Chondrocyte (in vitro differentiated cells): ENCODE measurements around the gene SEC14L6. TPM values are rescaled to one million over a fixed set of nuclear protein-coding genes. Genes with fewer than 3 reads are reported as not detected.

Experiments used
- DNase-seq: peaks from one replicate; pipeline ENCODE4 v3.0.0; 2021; ENCODE audit warnings: mixed read lengths, low spot score
- H3K27ac Mint-ChIP-seq: one replicate; pipeline ENCODE4 v1.8.0; 2021; ENCODE audit warnings: mild to moderate bottlenecking, moderate library complexity, mixed read lengths; ENCODE audit not compliant: unreplicated experiment
- H3K27me3 Mint-ChIP-seq: 2 replicates; pipeline ENCODE4 v1.8.0; 2021; ENCODE audit warnings: low read depth, mixed read lengths
- H3K36me3 Mint-ChIP-seq: 2 replicates; pipeline ENCODE4 v1.8.0; 2021; ENCODE audit warnings: low read depth, mixed read lengths
- H3K4me1 Mint-ChIP-seq: 2 replicates; pipeline ENCODE4 v1.8.0; 2021; ENCODE audit warnings: low read depth, mild to moderate bottlenecking, mixed read lengths
- H3K4me3 Mint-ChIP-seq: one replicate; pipeline ENCODE4 v1.8.0; 2021; ENCODE audit warnings: mild to moderate bottlenecking, moderate library complexity, mixed read lengths; ENCODE audit not compliant: unreplicated experiment
- H3K9me3 Mint-ChIP-seq: 2 replicates; pipeline ENCODE4 v1.8.0; 2021; ENCODE audit warnings: low read depth, mixed read lengths
- CTCF ChIP-seq: fragments of 200-600 bp; sonication (generic); IDR thresholded peaks from 2 replicates; pipeline ENCODE4 v1.5.0; 2021; ENCODE audit warnings: antibody characterized with exemption, mild to moderate bottlenecking, moderate library complexity
- total RNA-seq: library from RNA; stranded (reverse); gene quantifications from 3 replicates; pipeline ENCODE4 v1.2.1, GENCODE V29; 2021

The SEC14L6 gene
- total RNA-seq, 1 donor from 2014 or later = 1.2 TPM

GRCh38 chr22:30521368-30522156 is 25.0 kb downstream of the SEC14L6 start:
- H3K4me1 Mint-ChIP-seq = no peaks in the 10 kb centered on the region
- TF ChIP-seq CTCF = no peak
- H3K9me3 Mint-ChIP-seq = no peaks in the 10 kb centered on the region

GRCh38 chr22:30519842-30520425 is 26.6 kb downstream of the SEC14L6 start:
- peaks cover 9% of the 10 kb centered on the region for H3K27me3 Mint-ChIP-seq
- H3K4me1 Mint-ChIP-seq = no peaks in the 10 kb centered on the region
- TF ChIP-seq CTCF = no peak
- DNase-seq = no peak
- no peaks in the 10 kb centered on the region for H3K36me3 Mint-ChIP-seq
- no peak overlapping the region for H3K27ac Mint-ChIP-seq
- no peak overlapping the region for H3K4me3 Mint-ChIP-seq
- no peaks in the 10 kb centered on the region for H3K9me3 Mint-ChIP-seq

More at GRCh38 chr22:30521368-30522156, 25.0 kb downstream of the SEC14L6 start:
- no peaks in the 10 kb centered on the region for H3K36me3 Mint-ChIP-seq
- H3K27ac Mint-ChIP-seq = no peak overlapping the region
- DNase-seq = no peak
- H3K4me3 Mint-ChIP-seq = no peak overlapping the region
- peaks cover 9% of the 10 kb centered on the region for H3K27me3 Mint-ChIP-seq

- Mint-ChIP-seq H3K4me3 (no peak overlapping the region), H3K4me1 (no peaks in the 10 kb centered on the region), H3K36me3 (no peaks in the 10 kb centered on the region), H3K27me3 (peaks cover 6% of the 10 kb centered on the region), H3K27ac (no peak overlapping the region), H3K9me3 (peaks cover 5% of the 10 kb centered on the region)
- no peak for TF ChIP-seq CTCF
- no peak for DNase-seq
Measured at GRCh38 chr22:30516731-30517130, 29.8 kb downstream of the SEC14L6 start.

- Mint-ChIP-seq H3K4me1 (no peaks in the 10 kb centered on the region), H3K9me3 (peaks cover 5% of the 10 kb centered on the region), H3K4me3 (no peak overlapping the region), H3K36me3 (no peaks in the 10 kb centered on the region), H3K27me3 (peaks cover 6% of the 10 kb centered on the region), H3K27ac (no peak overlapping the region)
- no peak for DNase-seq
- TF ChIP-seq CTCF = no peak
Measured at GRCh38 chr22:30516273-30516672, 30.3 kb downstream of the SEC14L6 start.

GRCh38 chr22:30514252-30514651 is 32.3 kb downstream of the SEC14L6 start:
- no peak overlapping the region for H3K27ac Mint-ChIP-seq
- no peaks in the 10 kb centered on the region for H3K4me1 Mint-ChIP-seq
- no peak for TF ChIP-seq CTCF
- peaks cover 5% of the 10 kb centered on the region for H3K9me3 Mint-ChIP-seq
- no peak overlapping the region for H3K4me3 Mint-ChIP-seq
- no peak for DNase-seq
- H3K36me3 Mint-ChIP-seq = no peaks in the 10 kb centered on the region
- peaks cover 1% of the 10 kb centered on the region for H3K27me3 Mint-ChIP-seq
